Gastrocnemius medialis (tissue), 4 donors: ENCODE results near the gene ARNT2.

Experiments
- POLR2A ChIP-seq, 2 donors: fragments of 450-650 bp; IDR thresholded peaks; one replicate each; pipeline ENCODE4 v1.6.1; 2017; ENCODE audit warnings: antibody characterized with exemption in 2 of 2, mild to moderate bottlenecking in 2 of 2, moderate library complexity in 2 of 2
- TF ChIP-seq, protein P1 (sequence below), 5 experiments: fragments of 450-650 bp in 3 of 5; fragments of 200-600 bp in 2 of 5; sonication (generic) in 2 of 5; IDR thresholded peaks in 4 of 5; conservative IDR thresholded peaks in 1 of 5; 1 replicate in 4 of 5; 2 replicates in 1 of 5; pipeline ENCODE4 v1.5.1; 2016 to 2019; ENCODE audit warnings: antibody characterized with exemption in 5 of 5, mild to moderate bottlenecking in 3 of 5, moderate library complexity in 3 of 5

DNA sequence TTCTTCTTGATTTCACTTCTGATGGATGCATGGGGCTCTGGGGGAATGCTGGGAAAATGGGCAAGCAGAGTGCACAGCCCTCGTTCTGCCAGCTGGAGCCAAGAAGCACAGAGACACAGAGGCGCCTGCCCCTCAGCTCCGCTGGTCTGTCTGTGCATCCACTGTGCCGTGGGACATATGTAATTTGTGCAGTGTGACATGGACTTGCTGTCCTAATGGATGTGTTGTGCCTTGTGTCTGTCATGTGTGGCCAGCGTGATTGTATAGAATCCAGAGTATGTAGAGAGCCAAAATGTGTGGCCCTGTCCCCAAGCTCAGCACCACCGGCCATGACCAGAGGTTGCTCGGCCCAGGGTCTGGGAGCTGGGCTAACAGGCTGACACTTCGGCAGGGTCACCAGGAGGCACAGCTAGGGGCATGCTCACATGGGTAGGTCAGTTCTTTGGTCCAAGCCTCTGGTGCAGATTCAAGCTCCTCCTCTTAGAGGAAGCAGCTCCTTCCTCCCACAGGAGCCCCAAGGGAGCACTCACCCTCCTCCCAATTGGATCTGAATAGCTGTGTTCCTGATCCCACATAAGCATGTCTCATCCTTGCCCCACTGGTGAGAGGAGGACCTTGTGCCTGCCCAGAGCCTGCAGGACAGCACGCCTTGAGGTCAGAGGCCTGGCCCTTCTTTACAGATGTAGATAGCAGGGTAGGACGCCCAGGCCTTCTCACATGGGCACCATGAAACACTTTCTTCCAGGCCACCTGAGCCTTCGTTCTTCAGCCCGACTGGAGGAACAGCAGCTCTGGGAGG is 190.1 kb downstream of the ARNT2 start:
- TF ChIP-seq, protein P1, sequence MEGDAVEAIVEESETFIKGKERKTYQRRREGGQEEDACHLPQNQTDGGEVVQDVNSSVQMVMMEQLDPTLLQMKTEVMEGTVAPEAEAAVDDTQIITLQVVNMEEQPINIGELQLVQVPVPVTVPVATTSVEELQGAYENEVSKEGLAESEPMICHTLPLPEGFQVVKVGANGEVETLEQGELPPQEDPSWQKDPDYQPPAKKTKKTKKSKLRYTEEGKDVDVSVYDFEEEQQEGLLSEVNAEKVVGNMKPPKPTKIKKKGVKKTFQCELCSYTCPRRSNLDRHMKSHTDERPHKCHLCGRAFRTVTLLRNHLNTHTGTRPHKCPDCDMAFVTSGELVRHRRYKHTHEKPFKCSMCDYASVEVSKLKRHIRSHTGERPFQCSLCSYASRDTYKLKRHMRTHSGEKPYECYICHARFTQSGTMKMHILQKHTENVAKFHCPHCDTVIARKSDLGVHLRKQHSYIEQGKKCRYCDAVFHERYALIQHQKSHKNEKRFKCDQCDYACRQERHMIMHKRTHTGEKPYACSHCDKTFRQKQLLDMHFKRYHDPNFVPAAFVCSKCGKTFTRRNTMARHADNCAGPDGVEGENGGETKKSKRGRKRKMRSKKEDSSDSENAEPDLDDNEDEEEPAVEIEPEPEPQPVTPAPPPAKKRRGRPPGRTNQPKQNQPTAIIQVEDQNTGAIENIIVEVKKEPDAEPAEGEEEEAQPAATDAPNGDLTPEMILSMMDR (IDR thresholded peaks at IDR 0.05 in 4 of 5, conservative IDR thresholded peaks at IDR 0.05 in 1 of 5), result no peak
- no peak for TF ChIP-seq POLR2A (IDR thresholded peaks at IDR 0.05)
